ENCODE measurements around the gene ITGA8.
"Not testable (repeated sequence)": the region's sequence is repeated elsewhere in the genome, so short reads cannot be mapped to it uniquely, and the experiment has no call there.

The ITGA8 gene

GRCh38 chr10:15681076-15681475 is 38.6 kb downstream of the ITGA8 start:
- DNase-seq (ENCODE audit: low spot score) = no peak

- DNase-seq (ENCODE audit: low spot score) = no peak
Measured at GRCh38 chr10:15678851-15679250, 40.9 kb downstream of the ITGA8 start.

- DNase-seq (ENCODE audit: low spot score) = no peak
Measured at GRCh38 chr10:15672469-15672868, 47.3 kb downstream of the ITGA8 start.

GRCh38 chr10:15670880-15671279 is 48.8 kb downstream of the ITGA8 start:
- no peak for DNase-seq (ENCODE audit: low spot score)

GRCh38 chr10:15661574-15661973 is 58.1 kb downstream of the ITGA8 start:
- DNase-seq (ENCODE audit: low spot score) = no peak

GRCh38 chr10:15660990-15661389 is 58.7 kb downstream of the ITGA8 start:
- no peak for DNase-seq (ENCODE audit: low spot score)

- no peak for DNase-seq (ENCODE audit: low spot score)
Measured at GRCh38 chr10:15658069-15658702, 61.5 kb downstream of the ITGA8 start.

- DNase-seq (ENCODE audit: low spot score) = no peak
Measured at GRCh38 chr10:15652757-15653156, 67.0 kb downstream of the ITGA8 start.

- DNase-seq (ENCODE audit: low spot score) = no peak
Measured at GRCh38 chr10:15652117-15652516, 67.6 kb downstream of the ITGA8 start.

GRCh38 chr10:15651175-15651574 is 68.5 kb downstream of the ITGA8 start:
- no peak for DNase-seq (ENCODE audit: low spot score)

GRCh38 chr10:15642095-15642494 is 77.6 kb downstream of the ITGA8 start:
- DNase-seq (ENCODE audit: low spot score) = no peak

GRCh38 chr10:15640536-15641085 is 79.1 kb downstream of the ITGA8 start:
- no peak for DNase-seq (ENCODE audit: low spot score)

GRCh38 chr10:15636446-15636845 is 83.3 kb downstream of the ITGA8 start:
- DNase-seq (ENCODE audit: low spot score) = no peak

GRCh38 chr10:15632456-15633091 is 87.1 kb downstream of the ITGA8 start:
- no peak for DNase-seq (ENCODE audit: low spot score)

GRCh38 chr10:15631205-15631604 is 88.5 kb downstream of the ITGA8 start:
- DNase-seq (ENCODE audit: low spot score) = not testable (repeated sequence)

- DNase-seq (ENCODE audit: low spot score) = no peak
Measured at GRCh38 chr10:15630353-15630752, 89.4 kb downstream of the ITGA8 start.

GRCh38 chr10:15627617-15628196 is 92.0 kb downstream of the ITGA8 start:
- DNase-seq (ENCODE audit: low spot score) = no peak

- no peak for DNase-seq (ENCODE audit: low spot score)
Measured at GRCh38 chr10:15626937-15627336, 92.8 kb downstream of the ITGA8 start.

- DNase-seq (ENCODE audit: low spot score) = no peak
Measured at GRCh38 chr10:15625261-15625660, 94.5 kb downstream of the ITGA8 start.

GRCh38 chr10:15624401-15625196 is 95.1 kb downstream of the ITGA8 start:
- no peak for DNase-seq (ENCODE audit: low spot score)

- no peak for DNase-seq (ENCODE audit: low spot score)
Measured at GRCh38 chr10:15620836-15621515, 98.7 kb downstream of the ITGA8 start.

- DNase-seq (ENCODE audit: low spot score) = no peak
Measured at GRCh38 chr10:15620337-15620736, 99.4 kb downstream of the ITGA8 start.
